GM12873 (cell line): Measurements from ENCODE around the gene DDX28.

Experiments used
- CTCF ChIP-seq: IDR thresholded peaks from 2 replicates; pipeline ENCODE4 v1.5.1; 2012; ENCODE audit warnings: low read depth, mild to moderate bottlenecking, moderate library complexity, low read length, control low read depth; ENCODE audit not compliant: insufficient read depth; ENCODE audit errors: missing control alignments

DDX28 gene

GRCh38 chr16:68015681-68016080 is 7.4 kb downstream of the DDX28 start, which contains the start of gene DPEP2NB:
TSS of gene DPEP2NB (minus strand) at chr16:68015911. CDS start at chr16:68015770, 141 bp downstream.
- TF ChIP-seq CTCF, result no peak

GRCh38 chr16:68013440-68013839 is 9.6 kb downstream of the DDX28 start:
- TF ChIP-seq CTCF, result no peak

- no peak for TF ChIP-seq CTCF
These were observed 13.8 kb downstream of the DDX28 start for GRCh38 chr16:68009157-68009735.

- no peak for TF ChIP-seq CTCF
These were observed 17.2 kb downstream of the DDX28 start for GRCh38 chr16:68005786-68006286.

DNA sequence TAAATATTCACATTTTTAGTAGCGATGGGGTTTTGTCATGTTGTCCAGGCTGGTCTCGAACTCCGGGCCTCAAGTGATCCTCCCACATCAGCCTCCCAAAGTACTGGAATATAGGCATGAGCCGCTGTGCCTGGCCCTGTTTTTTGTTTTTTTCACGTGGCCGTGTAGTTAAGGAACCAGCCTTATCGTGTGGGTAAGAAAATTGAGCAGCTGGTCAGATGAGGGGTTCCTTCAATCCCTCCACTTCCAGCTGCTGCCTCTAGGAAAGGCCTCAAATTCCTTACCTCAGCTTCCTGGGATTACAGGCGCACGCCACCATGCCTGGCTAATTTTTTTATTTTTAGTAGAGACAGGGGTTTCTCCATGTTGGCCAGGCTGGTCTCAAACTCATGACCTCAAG is 17.8 kb downstream of the DDX28 start:
- no peak for TF ChIP-seq CTCF

GRCh38 chr16:68003031-68003430 is 20.0 kb downstream of the DDX28 start:
- no peak for TF ChIP-seq CTCF

GRCh38 chr16:68000450-68000849 is 22.6 kb downstream of the DDX28 start:
- no peak for TF ChIP-seq CTCF
